Measurements from ENCODE around the gene CLIP1.

CLIP1 gene

GRCh38 chr12:122389677-122390076 is 32.8 kb downstream of the CLIP1 start:
- TF ChIP-seq TEAD4 (IDR thresholded peaks at IDR 0.05) (no peak), TCF12 (IDR thresholded peaks at IDR 0.05; ENCODE audit: low read depth) (no peak), EP300 (IDR thresholded peaks at IDR 0.05; ENCODE audit: borderline replicate concordance) (no peak), RAD21 (IDR thresholded peaks at IDR 0.05; ENCODE audit: low read depth) (no peak)

- TF ChIP-seq FOXM1 (IDR thresholded peaks at IDR 0.05; ENCODE audit: borderline replicate concordance, low read depth) (no peak), YY1 (IDR thresholded peaks at IDR 0.05; ENCODE audit: low read depth) (no peak), REST (IDR thresholded peaks at IDR 0.05; ENCODE audit: low read depth) (no peak)
Measured at GRCh38 chr12:122387887-122388286, 34.6 kb downstream of the CLIP1 start.

GRCh38 chr12:122385171-122386016 is 37.1 kb downstream of the CLIP1 start:
- no peak for TF ChIP-seq TAF1 (IDR thresholded peaks at IDR 0.05; ENCODE audit: low read depth)
- no peak for TF ChIP-seq CEBPB (IDR thresholded peaks at IDR 0.05)
- no peak for TF ChIP-seq TEAD4 (IDR thresholded peaks at IDR 0.05)
- no peak for TF ChIP-seq EP300 (IDR thresholded peaks at IDR 0.05; ENCODE audit: borderline replicate concordance)
- TF ChIP-seq EGR1 (IDR thresholded peaks at IDR 0.05), result no peak
- TF ChIP-seq ZBTB7A (IDR thresholded peaks at IDR 0.05; ENCODE audit: low read depth), result no peak
- no peak for TF ChIP-seq USF1 (IDR thresholded peaks at IDR 0.05)
- no peak for TF ChIP-seq RAD21 (IDR thresholded peaks at IDR 0.05; ENCODE audit: low read depth)
- no peak for TF ChIP-seq YY1 (IDR thresholded peaks at IDR 0.05; ENCODE audit: low read depth)

GRCh38 chr12:122382919-122383350 is 39.5 kb downstream of the CLIP1 start:
- no peak for TF ChIP-seq ZBTB7A (IDR thresholded peaks at IDR 0.05; ENCODE audit: low read depth)
- no peak for TF ChIP-seq TAF1 (IDR thresholded peaks at IDR 0.05; ENCODE audit: low read depth)
- TF ChIP-seq CEBPB (IDR thresholded peaks at IDR 0.05), result no peak

- no peak for TF ChIP-seq TEAD4 (IDR thresholded peaks at IDR 0.05)
- TF ChIP-seq EP300 (IDR thresholded peaks at IDR 0.05; ENCODE audit: borderline replicate concordance), result no peak
- TF ChIP-seq EGR1 (IDR thresholded peaks at IDR 0.05), result no peak
- no peak for TF ChIP-seq TAF1 (IDR thresholded peaks at IDR 0.05; ENCODE audit: low read depth)
- TF ChIP-seq RAD21 (IDR thresholded peaks at IDR 0.05; ENCODE audit: low read depth), result no peak
- no peak for TF ChIP-seq CREB1 (IDR thresholded peaks at IDR 0.05; ENCODE audit: low read depth)
- no peak for TF ChIP-seq FOXM1 (IDR thresholded peaks at IDR 0.05; ENCODE audit: borderline replicate concordance, low read depth)
- TF ChIP-seq MAX (IDR thresholded peaks at IDR 0.05), result no peak
- no peak for TF ChIP-seq NFIC (IDR thresholded peaks at IDR 0.05)
- no peak for TF ChIP-seq REST (IDR thresholded peaks at IDR 0.05; ENCODE audit: low read depth)
- no peak for TF ChIP-seq USF1 (IDR thresholded peaks at IDR 0.05)
- no peak for TF ChIP-seq YY1 (IDR thresholded peaks at IDR 0.05; ENCODE audit: low read depth)
- no peak for TF ChIP-seq CEBPB (IDR thresholded peaks at IDR 0.05)
- no peak for TF ChIP-seq TCF12 (IDR thresholded peaks at IDR 0.05; ENCODE audit: low read depth)
- no peak for TF ChIP-seq ZBTB7A (IDR thresholded peaks at IDR 0.05; ENCODE audit: low read depth)
Measured at GRCh38 chr12:122381021-122381420, 41.4 kb downstream of the CLIP1 start.

- TF ChIP-seq YY1 (IDR thresholded peaks at IDR 0.05; ENCODE audit: low read depth) (no peak), MAX (IDR thresholded peaks at IDR 0.05) (no peak), TEAD4 (IDR thresholded peaks at IDR 0.05) (no peak), RAD21 (IDR thresholded peaks at IDR 0.05; ENCODE audit: low read depth) (no peak), CEBPB (IDR thresholded peaks at IDR 0.05) (no peak), TCF12 (IDR thresholded peaks at IDR 0.05; ENCODE audit: low read depth) (no peak), FOXM1 (IDR thresholded peaks at IDR 0.05; ENCODE audit: borderline replicate concordance, low read depth) (no peak), EP300 (IDR thresholded peaks at IDR 0.05; ENCODE audit: borderline replicate concordance) (no peak), CREB1 (IDR thresholded peaks at IDR 0.05; ENCODE audit: low read depth) (no peak), ZBTB7A (IDR thresholded peaks at IDR 0.05; ENCODE audit: low read depth) (no peak), REST (IDR thresholded peaks at IDR 0.05; ENCODE audit: low read depth) (no peak), NFIC (IDR thresholded peaks at IDR 0.05) (no peak), EGR1 (IDR thresholded peaks at IDR 0.05) (no peak), USF1 (IDR thresholded peaks at IDR 0.05) (no peak), TAF1 (IDR thresholded peaks at IDR 0.05; ENCODE audit: low read depth) (no peak)
Measured at GRCh38 chr12:122374707-122375106, 47.8 kb downstream of the CLIP1 start.
